ENCODE data around the gene ARHGDIB.

- TF ChIP-seq EGR1 (IDR thresholded peaks at IDR 0.05; ENCODE audit: low read depth), result no peak
- TF ChIP-seq CTCF (IDR thresholded peaks at IDR 0.05 in 2 of 3, conservative IDR thresholded peaks at IDR 0.05 in 1 of 3; ENCODE audit: borderline replicate concordance in 1 of 3, insufficient read depth in 1 of 3, low read depth in 2 of 3, low read length in 2 of 3), result no peak
- TF ChIP-seq ZFX (IDR thresholded peaks at IDR 0.05), result no peak
- TF ChIP-seq EZH2 (IDR thresholded peaks at IDR 0.05), result no peak
- no peak for TF ChIP-seq ATF3 (IDR thresholded peaks at IDR 0.05)
- no peak for TF ChIP-seq POLR2A (IDR thresholded peaks at IDR 0.05; ENCODE audit: borderline replicate concordance, extremely low read depth, insufficient read depth, insufficient read length)
- TF ChIP-seq REST (IDR thresholded peaks at IDR 0.05; ENCODE audit: low read depth), result no peak
- no peak for TF ChIP-seq MAX (IDR thresholded peaks at IDR 0.05)
- TF ChIP-seq POLR2AphosphoS5 (IDR thresholded peaks at IDR 0.05; ENCODE audit: low read depth, low read length), result no peak
- TF ChIP-seq YY1 (IDR thresholded peaks at IDR 0.05; ENCODE audit: extremely low read depth, insufficient replicate concordance, low read depth, low read length), result no peak
- TF ChIP-seq ZNF274 (IDR thresholded peaks at IDR 0.05; ENCODE audit: low read depth, low read length), result no peak
Observed at GRCh38 chr12:14957551-14958168, 3.7 kb downstream of the ARHGDIB start.
